KMS-11 (cell line): ENCODE results near the gene KIF3B.

ENCODE experiments used
- H2AFZ ChIP-seq: fragments of 200-600 bp; sonication (generic); 2 replicates; pipeline ENCODE4 v1.6.1; 2016; ENCODE audit warnings: antibody characterized with exemption, mixed run types, low read depth
- H3K27ac ChIP-seq: fragments of 200-600 bp; sonication (generic); 2 replicates; pipeline ENCODE4 v1.6.1; 2016; ENCODE audit warnings: mild to moderate bottlenecking, mixed run types
- H3K27me3 ChIP-seq: fragments of 200-600 bp; sonication (generic); 2 replicates; pipeline ENCODE4 v1.6.1; 2017; ENCODE audit warnings: mild to moderate bottlenecking, low read depth, mixed run types, moderate library complexity; ENCODE audit not compliant: insufficient read depth
- H3K36me3 ChIP-seq: fragments of 200-600 bp; sonication (generic); 2 replicates; pipeline ENCODE4 v1.6.1; 2017; ENCODE audit warnings: mild to moderate bottlenecking, mixed run types; ENCODE audit not compliant: insufficient read depth
- H3K4me1 ChIP-seq: fragments of 200-600 bp; sonication (generic); 2 replicates; pipeline ENCODE4 v1.6.1; 2016; ENCODE audit warnings: mild to moderate bottlenecking, low read depth, mixed run types; ENCODE audit not compliant: poor library complexity, severe bottlenecking
- H3K4me2 ChIP-seq: fragments of 200-600 bp; sonication (generic); 2 replicates; pipeline ENCODE4 v1.7.0; 2016; ENCODE audit warnings: mild to moderate bottlenecking, mixed run types
- H3K4me3 ChIP-seq: fragments of 200-600 bp; sonication (generic); IDR thresholded peaks from 2 replicates; pipeline ENCODE4 v1.6.1; 2017; ENCODE audit warnings: low read depth, low read length, mixed read lengths; ENCODE audit not compliant: insufficient read depth
- H3K79me2 ChIP-seq: fragments of 200-600 bp; sonication (generic); 2 replicates; pipeline ENCODE4 v1.6.1; 2016; ENCODE audit warnings: low read depth, mixed run types; ENCODE audit not compliant: insufficient read depth
- H3K9ac ChIP-seq: fragments of 200-600 bp; sonication (generic); 2 replicates; pipeline ENCODE4 v1.6.1; 2016; ENCODE audit warnings: mild to moderate bottlenecking, mixed run types
- H4K20me1 ChIP-seq: fragments of 200-600 bp; sonication (generic); 2 replicates; pipeline ENCODE4 v1.6.1; 2016; ENCODE audit warnings: mild to moderate bottlenecking, mixed run types; ENCODE audit not compliant: insufficient read depth
- TF ChIP-seq, protein P1 (sequence below): fragments of 200-600 bp; sonication (generic); conservative IDR thresholded peaks from 2 replicates; pipeline ENCODE4 v1.6.1; 2017; ENCODE audit warnings: low read depth, mild to moderate bottlenecking, antibody characterized with exemption, low read length, moderate library complexity, mixed read lengths

The KIF3B gene

DNA sequence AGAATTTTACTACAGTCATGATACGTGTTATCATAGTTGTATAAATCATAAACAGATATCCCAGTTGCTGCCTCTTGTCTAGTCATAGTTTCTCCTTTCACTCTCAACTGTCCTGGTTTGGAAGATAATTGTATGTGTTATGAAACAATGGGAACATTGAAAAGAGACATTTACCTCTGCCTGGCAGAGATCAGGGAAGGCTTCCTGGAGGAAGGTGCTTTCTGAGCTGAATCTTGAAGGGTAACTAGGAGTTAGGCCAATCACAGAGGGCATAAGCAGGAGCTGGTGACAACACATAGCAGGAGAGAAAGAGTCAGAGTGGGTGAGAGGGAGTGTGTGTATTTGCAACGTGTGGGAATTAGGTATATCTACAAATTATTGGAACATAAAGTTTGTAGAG, 86.0 kb downstream of the KIF3B start:
- H2AFZ ChIP-seq = no peak overlapping the region
- H3K4me3 ChIP-seq = no peak overlapping the region
- H3K9ac ChIP-seq = no peak overlapping the region
- H3K36me3 ChIP-seq = no peaks in the 10 kb centered on the region
- TF ChIP-seq, protein P1, sequence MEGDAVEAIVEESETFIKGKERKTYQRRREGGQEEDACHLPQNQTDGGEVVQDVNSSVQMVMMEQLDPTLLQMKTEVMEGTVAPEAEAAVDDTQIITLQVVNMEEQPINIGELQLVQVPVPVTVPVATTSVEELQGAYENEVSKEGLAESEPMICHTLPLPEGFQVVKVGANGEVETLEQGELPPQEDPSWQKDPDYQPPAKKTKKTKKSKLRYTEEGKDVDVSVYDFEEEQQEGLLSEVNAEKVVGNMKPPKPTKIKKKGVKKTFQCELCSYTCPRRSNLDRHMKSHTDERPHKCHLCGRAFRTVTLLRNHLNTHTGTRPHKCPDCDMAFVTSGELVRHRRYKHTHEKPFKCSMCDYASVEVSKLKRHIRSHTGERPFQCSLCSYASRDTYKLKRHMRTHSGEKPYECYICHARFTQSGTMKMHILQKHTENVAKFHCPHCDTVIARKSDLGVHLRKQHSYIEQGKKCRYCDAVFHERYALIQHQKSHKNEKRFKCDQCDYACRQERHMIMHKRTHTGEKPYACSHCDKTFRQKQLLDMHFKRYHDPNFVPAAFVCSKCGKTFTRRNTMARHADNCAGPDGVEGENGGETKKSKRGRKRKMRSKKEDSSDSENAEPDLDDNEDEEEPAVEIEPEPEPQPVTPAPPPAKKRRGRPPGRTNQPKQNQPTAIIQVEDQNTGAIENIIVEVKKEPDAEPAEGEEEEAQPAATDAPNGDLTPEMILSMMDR = no peak
- H3K4me2 ChIP-seq = no peak overlapping the region
- H3K79me2 ChIP-seq = peaks cover 97% of the 10 kb centered on the region
- peaks cover 77% of the 10 kb centered on the region for H3K4me1 ChIP-seq
- H3K27me3 ChIP-seq = no peaks in the 10 kb centered on the region
- H3K27ac ChIP-seq = no peak overlapping the region
- peaks cover 47% of the 10 kb centered on the region for H4K20me1 ChIP-seq

DNA sequence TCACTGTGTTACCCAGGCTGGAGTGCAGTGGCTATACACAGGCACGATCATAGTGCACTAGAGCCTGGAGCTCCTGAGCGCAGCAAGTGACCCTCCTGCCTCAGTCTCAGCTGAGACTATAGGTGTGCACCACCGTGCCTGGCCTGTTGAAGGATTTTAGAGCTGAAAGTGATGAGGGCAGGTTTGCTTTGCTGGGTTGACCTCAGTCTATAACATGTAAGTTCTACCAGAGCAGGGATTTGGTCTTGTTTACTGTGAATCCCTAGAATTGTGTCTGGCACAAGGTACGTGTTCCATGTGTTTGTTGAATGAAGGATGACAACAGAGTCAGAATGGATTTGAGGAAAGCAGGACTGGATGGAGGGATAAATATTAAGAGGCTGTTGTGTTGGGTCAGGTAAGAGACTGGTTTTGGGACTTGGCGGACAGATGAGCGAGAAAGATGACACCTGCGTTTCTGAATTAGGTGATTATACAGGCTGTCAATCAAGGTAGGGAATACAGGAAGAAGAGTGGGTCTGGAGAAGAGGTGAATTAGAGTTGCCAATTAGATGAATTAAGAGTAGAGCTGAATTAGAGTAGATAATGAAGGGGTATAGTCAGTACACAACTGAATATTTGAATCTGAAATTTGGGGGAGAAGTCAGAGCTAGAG, 87.2 kb downstream of the KIF3B start:
- H3K27ac ChIP-seq = no peak overlapping the region
- H3K4me3 ChIP-seq = no peak overlapping the region
- peaks cover 86% of the 10 kb centered on the region for H3K4me1 ChIP-seq
- no peaks in the 10 kb centered on the region for H3K36me3 ChIP-seq
- H3K4me2 ChIP-seq = no peak overlapping the region
- peaks cover 47% of the 10 kb centered on the region for H4K20me1 ChIP-seq
- no peak overlapping the region for H3K9ac ChIP-seq
- peaks cover 100% of the 10 kb centered on the region for H3K79me2 ChIP-seq
- TF ChIP-seq, protein P1 = no peak
- H2AFZ ChIP-seq = no peak overlapping the region
- no peaks in the 10 kb centered on the region for H3K27me3 ChIP-seq

DNA sequence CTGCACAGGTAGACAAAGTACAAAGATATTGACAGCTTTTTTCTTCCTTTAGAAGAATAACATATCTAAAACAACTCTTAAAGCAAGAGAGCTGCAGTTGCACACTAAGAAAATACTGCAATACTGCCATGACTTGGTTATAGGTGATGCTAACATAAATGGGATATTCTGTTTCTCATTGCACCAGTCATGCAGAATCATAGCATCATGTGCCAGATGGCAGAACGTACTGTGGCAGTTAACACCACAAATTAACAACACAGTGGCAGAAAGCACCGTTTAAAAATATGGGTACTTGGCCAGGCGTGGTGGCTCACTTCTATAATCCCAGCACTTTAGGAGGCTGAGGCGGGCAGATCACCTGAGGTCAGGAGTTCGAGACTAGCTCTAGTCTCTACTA, 88.1 kb downstream of the KIF3B start:
- peaks cover 100% of the 10 kb centered on the region for H3K79me2 ChIP-seq
- H3K36me3 ChIP-seq = no peaks in the 10 kb centered on the region
- TF ChIP-seq, protein P1 = no peak
- no peak overlapping the region for H2AFZ ChIP-seq
- no peak overlapping the region for H3K4me3 ChIP-seq
- H3K9ac ChIP-seq = no peak overlapping the region
- H3K4me2 ChIP-seq = no peak overlapping the region
- no peak overlapping the region for H3K27ac ChIP-seq
- H4K20me1 ChIP-seq = peaks cover 40% of the 10 kb centered on the region
- peaks cover 84% of the 10 kb centered on the region for H3K4me1 ChIP-seq
- no peaks in the 10 kb centered on the region for H3K27me3 ChIP-seq

DNA sequence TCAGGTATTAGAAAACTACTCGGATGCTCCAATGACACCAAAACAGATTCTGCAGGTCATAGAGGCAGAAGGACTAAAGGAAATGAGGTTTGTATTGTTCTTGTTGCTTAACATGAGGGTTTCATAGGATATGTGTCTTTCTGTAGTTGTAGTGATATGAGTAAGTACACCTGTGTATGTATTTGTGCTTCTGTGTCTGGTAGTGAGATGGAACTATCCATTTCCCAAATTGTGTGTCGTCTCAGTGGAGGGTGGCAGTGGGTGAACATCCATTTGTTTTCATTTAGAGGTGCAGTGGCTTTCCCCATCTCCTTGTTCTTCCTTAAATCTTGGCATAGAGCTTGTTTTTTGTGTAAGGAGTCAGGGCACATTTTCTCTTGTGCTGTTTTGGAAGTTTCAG, 88.9 kb downstream of the KIF3B start:
- Histone ChIP-seq H3K4me3 (no peak overlapping the region), H3K4me1 (peaks cover 77% of the 10 kb centered on the region), H3K36me3 (no peaks in the 10 kb centered on the region), H3K9ac (no peak overlapping the region), H3K27me3 (no peaks in the 10 kb centered on the region), H2AFZ (no peak overlapping the region), H3K27ac (no peak overlapping the region), H3K4me2 (no peak overlapping the region), H4K20me1 (peaks cover 37% of the 10 kb centered on the region), H3K79me2 (peaks cover 99% of the 10 kb centered on the region)
- TF ChIP-seq, protein P1 = no peak
